DMS153 treated with DMSO at 0.1 percent for 48 hours (cell line): ENCODE data around the gene CHST11.
"Not testable (repeated sequence)": the region's sequence is repeated elsewhere in the genome, so short reads cannot be mapped to it uniquely, and the experiment has no call there.

Experiments used
- DNase-seq: peaks from one replicate; lab custom pipeline; 2025; ENCODE audit not compliant: unreplicated experiment; lab: John Stamatoyannopoulos, UW

The CHST11 gene

DNA sequence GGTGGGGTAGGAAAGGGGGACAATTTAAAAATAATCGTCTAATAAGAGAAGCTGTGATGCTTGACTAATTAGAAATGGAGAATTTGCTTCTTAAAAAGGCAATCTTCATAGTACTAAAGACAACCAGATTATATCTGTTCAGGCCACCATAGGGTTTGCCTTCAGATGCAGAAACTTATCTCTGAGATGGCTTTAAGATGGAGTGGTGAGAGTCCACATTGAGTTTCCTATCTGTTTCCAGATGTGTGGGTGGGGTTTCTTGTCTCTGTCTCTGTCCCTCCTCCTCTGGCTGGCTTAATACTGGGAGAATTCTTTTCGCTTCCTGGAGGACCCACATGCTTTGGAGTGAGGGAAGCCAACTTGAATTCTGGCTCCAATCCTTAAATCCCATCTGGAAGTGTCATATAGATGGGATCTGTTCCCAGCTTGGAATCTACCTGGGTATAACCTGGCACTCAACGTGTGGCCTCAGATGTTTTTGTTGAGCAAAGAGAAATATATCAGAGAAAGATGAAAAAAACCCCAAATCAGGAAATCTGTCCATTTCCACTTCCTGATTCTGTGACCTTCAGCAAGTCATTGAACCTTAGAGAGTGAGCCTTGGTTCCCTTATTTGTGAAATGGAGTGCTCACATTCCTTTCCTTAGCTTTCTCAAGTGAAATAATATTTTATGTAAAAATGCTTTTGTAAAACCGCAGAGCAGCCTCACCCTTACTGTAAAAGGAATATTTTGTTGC lies 66.4 kb downstream of the CHST11 start:
- DNase-seq, result no peak

DNA sequence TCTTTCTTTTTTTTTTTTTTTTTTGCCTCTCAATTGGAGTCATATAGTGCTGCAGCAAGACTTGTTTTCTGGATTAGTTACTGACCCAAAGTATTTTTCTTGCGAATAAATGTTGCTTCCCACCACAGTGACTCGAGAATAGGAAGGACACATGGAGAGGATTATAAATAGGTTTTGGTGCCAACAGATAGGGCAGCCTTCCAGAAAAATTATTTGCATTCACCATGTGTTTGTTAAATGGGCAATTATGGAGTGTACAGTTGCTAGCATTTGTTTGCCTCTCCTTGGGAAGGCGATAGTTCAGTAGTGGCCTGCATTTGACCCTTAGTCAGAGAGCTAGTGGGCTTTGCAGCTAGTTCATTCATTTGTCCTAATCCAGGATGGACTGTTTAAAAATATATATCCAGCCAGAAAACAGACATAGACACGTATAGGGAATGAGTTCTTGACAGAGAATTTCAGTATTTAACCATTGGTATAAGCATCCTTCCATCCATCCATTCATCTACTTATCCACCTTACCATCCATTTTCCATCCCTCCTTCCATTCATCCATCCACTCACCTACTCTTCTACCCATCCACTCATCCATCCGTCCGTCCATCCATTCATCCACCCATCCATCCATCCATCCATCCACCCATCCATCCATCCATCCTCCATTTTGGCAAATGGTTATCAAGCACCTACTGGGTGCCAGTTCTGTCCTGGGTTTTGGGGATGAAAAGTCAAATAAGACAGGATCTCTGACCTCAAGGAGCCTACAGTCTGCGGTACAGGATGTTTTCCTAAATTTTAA lies 67.5 kb downstream of the CHST11 start:
- peak; percentile 24 for DNase-seq

DNA sequence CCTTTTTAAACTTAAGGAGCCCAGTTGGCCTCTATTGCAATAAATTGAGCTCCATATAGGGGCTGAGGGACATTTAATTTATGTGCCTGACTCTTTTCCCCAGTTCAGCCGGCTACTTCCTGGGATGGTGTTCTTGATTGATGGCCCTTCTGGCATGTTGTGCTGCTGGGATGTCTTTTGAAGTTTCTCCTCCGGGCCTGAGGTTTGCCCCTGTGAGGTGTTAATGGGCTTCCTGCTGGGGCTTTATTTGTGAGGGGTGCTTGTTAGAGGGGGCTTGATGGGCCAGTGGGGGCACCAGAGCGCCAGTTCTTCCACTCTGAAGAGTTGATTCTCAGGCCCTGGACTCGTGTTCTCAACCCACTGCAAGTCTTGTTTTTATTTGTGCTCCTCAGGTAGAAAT lies 69.6 kb downstream of the CHST11 start:
- DNase-seq, result no peak

DNA sequence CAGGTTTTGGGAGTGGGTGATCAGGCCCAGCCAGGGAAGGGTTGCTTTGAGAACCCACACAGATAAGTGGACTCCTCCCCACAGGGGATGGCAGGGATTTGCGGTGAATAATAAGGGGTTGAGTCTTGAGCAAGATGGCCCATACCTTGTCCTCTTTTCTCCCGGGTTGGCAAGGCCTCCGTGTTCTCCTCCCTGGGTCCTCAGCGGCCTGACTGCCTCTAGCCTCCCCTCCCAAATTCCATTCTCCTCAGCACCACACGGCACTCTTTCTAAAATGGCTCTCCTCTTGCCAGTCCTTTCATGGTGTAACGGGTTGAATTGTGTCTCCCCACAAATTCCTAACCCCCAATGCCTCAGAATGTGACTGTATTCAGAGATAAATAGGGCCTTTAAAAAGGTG lies 70.0 kb downstream of the CHST11 start:
- DNase-seq, result no peak

DNA sequence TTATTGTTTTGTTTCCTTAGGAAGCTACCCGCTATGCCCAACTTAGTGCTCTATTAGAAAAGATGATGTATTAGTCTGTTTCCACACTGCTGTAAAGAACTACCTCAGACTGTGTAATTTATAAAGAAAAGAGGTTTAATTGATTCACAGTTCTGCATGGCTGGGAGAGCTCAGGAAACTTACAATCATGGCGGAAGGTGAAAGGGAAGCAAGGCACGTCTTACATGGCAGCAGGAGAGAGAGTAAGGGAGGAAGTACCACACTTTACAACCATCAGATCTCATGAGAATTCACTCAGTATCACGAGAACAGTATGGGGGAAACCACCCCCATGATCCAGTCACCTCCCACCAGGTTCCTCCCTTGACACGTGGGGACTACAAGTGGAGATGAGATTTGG lies 70.9 kb downstream of the CHST11 start:
- not testable (repeated sequence) for DNase-seq

DNA sequence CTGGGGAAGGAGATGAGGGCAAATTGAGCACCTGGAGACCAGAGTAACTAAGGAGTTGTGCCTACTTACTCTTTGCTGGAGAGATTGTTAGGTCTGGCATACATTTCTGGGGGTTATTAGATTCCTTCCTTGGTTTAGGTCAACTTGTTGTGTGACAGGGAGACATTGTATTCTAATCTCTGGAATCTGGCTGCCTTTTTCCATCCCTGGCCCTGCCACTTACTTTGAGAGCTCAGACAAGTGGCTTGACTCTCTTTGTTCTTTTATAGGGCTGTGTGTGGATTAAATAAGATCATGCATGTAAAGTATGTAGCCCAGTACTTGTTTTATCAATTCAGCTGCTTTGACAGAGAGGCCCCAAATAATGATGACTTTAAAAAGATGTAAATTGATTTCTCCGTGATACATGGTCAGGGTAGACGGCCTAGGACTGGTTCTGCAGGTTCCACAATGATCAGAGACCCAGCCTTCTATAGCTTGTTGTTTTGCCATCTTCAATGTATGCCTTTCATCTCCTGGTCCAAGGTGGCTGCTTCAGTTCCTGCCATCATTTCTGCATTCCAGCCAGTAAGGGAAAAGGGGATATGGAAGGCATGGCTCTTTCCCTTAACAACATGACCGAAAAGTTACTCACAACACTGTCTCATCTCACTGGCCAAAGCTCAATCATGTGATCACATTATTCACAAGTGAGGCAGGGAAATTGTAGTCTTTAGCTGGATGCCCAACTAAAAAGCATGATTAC lies 72.6 kb downstream of the CHST11 start:
- no peak for DNase-seq

DNA sequence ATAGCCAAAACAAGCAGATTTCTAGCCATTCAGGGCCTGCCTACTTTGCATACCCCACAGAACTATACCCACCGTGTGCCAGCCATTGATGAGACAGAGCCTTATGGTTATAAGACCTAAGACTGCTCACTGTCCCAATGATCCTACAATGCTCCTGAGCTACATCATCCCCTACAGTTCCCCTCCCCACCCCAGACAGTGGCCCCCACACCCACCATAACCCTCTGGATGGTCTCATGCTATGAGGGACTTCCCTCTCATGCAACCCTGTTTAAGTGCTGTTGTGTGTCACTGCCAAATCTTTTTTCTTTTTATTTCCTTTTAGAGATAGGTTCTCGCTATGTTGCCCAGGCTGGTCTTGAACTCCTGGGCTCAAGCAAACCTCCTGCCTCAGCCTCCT lies 75.9 kb downstream of the CHST11 start:
- no peak for DNase-seq

DNA sequence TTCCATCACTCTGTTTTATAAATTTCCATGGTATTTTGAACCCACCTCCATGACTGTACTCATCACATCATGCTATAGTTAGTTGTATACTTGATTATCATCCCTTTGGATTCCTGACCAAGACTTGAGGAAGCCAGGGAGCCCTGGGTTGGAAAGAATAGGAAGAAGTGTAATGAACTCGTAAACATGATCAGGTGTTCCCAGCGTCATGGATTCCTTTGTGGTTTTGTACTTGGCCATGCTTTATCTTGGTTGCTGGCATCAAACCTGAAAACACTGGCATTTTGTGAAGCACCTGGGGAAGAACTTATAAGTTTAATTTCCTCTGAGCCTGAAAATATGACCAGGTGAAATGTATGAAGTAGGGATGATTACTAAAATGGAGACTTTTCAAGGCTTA lies 76.4 kb downstream of the CHST11 start:
- DNase-seq, result no peak

DNA sequence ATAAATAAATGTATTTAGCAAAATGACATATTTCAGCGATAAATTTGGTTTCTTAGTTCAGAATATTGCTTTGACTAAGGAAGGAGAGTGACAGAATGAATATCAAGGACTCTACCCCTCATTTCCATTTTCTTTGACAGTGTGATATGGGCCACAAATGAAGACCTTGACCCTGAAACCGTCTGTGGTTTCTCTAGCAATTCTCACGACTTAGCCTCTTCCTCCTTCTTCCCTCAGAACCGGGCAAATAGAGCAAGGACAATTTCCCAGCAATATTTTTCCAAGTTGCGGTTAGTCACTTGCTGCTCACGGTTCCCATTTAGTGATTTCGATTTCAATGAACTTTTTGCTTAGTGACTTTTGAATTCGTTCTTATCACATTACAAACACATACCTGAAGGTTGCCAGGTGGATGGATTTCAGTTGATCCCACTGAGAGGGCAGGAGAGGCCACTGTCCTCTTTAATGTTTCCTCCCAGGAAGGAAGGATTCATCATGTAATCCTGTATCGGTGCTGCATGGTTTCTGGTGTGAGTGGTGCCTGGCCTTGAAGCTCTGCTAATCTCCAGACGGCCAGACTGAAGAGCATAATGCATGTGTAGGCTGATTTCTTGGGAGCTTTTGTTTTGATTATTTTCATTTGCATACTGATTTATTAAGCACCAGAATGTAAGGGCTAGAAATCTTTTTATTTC lies 77.6 kb downstream of the CHST11 start:
- no peak for DNase-seq

DNA sequence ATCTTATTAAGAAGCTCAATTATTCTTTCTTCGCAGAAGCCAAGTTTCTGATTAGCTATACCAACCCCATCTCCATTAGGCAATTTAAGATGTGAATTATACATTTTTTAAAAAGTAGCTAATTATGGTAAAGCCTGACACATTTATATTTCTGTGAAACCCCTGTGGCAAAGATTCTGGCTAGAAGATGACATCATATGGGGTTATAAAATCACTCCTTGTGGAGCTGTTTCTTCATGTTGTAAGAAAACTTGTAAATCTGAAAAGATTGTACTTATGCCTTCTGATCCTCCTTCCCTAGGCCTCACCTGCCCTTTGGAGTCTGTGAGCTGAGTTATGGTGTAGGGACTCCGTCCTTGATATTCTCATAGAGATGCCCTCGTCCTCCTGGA lies 78.1 kb downstream of the CHST11 start:
- DNase-seq, result no peak

DNA sequence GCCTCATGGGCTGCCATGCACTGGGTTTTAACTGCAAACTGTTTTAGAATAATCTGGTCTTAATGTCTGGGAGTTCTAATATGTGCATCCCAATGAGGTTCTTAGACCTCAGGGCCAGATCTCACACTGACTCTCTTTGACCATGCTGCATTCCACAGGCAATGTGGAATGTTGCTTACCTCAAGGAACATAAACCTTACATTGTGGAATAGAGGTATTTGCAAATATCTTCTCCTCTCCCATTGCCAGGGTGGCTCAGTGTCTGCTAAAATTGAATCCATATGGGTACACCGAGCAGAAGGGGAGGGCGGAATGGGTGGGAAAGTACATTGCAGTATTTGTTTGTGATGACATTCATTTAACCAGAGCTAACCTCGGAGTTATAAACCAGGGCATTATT lies 78.6 kb downstream of the CHST11 start:
- DNase-seq, result no peak

DNA sequence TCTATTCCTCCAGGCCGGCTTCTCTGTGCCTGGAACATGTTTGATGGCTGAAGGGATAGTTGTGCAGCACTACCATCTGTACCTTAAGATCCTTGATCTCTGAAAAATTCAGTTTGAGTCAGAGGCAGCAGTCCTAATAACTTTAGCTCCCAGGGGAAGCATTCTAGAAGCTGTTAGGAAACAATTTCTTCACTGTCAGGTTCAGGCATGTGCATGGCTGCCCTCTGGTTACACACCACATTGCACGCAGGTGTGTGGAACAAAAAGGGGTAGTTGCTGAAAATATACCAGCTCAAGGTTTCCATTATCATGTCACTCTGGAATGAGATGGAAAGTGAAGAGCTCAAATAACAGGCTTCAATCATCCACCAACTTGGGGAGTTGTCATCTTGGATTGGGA lies 80.1 kb downstream of the CHST11 start:
- DNase-seq, result no peak

DNA sequence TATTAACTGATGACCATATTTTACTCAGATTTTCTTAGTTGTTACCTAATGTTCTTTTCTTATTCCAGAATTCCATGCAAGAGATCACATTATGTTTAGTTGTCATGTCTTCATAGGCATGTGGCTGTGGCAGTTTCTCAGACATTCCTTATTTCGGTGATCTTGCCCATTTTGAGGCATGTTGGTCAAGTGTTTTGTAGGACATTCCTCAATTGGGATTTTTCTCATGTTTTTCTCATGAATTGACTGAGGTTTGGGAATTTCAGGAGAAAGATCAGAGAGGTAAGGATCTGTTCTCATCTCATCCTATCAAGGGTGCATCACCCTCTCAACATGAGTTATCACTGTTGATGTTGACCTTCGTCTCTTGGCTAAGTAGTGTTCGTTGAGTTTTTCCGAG lies 81.3 kb downstream of the CHST11 start:
- no peak for DNase-seq

DNA sequence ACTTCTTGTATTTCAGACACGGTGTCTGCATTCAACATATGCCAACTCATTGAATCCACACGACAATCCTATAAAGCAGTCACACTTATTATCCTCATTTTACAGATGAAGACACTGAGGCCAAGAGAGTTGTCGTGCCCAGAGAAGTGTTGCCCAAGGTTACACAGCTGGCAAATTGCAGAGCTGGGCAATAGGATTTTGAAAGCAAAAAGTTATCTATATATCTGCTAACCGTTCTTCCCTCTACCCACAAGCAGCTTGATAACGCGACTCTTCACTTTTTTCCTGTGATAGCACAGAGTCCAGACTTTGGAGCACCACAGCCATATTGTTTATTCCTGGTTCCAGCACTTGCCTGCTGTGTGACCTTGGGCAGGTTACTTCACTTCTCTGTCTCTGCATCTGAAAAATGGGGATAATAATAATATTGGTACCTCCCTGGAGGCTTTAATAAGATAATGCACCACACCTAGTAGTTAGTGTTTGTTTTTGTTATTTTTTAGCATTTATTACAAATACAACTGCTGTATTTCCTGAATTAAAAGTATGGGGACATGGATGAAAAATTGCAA lies 82.2 kb downstream of the CHST11 start:
- DNase-seq, result no peak

DNA sequence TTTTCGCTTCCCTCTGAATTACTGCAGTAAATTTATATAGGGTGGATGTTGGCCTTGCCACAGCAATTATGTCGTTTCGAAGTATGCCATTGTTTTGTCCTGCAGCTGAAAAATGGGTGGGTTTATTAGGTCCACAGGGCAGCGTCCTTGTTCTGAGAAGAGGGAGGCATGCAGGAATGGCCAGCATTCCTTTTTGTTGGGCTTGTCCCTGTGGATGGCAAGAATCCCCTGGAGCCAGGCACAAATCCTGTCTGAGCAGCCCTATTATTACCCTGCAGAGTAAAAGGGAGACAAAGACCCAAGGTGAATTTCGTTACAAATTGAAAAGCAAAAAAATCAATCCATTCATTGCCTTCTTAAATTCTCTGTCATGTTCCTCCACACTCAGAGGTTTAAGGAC lies 88.1 kb downstream of the CHST11 start:
- no peak for DNase-seq

DNA sequence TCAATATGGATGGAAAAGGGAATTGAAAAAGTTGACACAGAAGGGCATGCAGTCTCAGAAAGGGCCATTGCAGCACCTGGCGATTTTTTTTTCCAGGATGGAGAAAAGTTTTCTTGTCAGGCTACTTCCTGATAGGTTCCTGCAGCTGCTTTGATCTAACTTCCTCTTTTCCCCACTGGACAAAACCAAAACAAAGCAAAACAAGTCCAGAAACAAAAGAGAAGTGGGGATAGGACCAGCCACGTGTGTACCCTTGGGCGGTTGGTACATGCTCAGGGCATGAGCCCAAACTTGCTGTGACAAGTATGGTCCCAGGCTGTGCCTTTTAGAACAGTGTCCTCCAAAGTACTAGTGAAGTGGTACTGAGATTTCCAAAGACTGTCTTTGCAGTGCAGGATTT lies 89.8 kb downstream of the CHST11 start:
- no peak for DNase-seq

DNA sequence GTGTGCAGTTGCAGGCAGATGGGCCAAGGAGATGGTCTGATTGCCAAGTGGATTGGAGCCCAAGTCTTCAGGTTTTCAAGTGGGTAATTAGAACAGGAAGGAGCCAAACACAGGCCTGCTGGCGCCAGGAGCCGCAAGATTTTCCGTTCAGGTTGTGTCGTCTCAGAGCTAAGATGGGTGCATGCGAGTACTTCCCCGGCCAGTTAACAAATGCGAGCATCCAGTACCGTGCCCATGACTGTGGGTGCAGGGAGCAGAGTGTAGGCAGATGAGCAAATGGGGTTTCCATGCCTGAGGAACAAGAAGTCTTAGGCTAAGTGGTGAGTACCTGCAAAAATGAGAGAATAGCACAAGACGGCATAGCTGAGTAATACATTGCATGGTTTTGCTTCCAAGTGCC lies 90.5 kb downstream of the CHST11 start:
- DNase-seq, result no peak

DNA sequence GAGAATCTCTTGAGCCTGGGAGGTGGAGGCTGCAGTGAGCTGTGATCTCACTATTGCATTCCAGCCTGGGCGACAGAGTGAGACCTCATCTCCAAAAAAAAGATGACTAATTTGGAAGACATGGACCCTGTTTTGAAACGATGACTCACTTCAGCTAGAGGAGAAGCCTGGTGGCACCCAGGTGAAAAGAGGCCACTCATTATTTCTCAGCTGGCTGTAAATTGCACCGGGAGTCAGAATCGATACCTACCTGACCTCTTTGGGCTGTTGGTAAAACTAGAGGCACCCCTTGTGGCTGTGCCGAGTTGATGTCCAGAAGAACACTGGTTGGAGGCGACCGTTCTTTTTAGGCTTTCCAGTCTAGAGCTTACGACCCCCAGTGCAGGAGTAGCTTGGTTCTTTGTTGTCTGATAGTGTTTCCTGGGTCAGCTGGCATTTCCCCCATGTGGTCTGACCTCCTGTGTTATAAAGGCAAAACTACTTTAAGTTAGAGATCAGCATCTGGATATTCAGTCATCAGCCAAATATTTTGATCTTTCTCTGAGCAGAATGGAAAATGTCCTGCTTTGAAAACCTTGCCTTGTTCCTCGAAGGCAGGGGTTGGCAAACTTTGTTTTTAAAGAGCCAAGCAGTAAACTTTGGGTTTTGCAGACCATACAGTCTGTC lies 93.2 kb downstream of the CHST11 start:
- DNase-seq, result no peak

DNA sequence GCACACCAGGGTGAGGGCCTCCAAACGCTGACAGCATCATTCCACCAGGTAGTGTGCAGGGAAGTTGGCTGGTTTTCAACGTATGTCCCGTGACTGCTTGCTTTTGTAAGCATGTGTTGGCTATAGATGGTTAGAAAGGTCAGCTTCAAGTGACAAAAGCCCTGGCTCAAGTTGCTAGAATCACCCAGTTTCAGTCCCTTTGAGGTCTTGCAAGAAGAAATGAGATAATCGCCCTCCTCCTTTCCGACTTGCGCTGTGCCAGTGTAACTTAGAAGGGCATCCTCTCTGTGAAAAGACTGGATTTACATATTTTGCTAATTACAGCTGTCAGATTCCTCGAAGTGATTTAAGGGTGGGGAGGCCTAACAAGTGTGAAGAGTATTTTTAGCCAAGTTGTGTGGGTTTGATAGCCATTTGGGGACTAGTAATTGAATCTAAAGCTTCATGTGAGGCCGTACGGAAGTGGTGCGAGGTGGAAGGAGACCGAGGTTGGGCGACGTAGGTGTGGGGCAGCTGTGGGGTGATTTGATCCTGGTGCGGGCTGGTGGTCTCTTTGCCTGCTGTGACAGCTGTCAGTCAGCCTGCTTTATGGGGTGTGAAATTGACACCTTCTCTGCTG lies 94.7 kb downstream of the CHST11 start:
- no peak for DNase-seq

DNA sequence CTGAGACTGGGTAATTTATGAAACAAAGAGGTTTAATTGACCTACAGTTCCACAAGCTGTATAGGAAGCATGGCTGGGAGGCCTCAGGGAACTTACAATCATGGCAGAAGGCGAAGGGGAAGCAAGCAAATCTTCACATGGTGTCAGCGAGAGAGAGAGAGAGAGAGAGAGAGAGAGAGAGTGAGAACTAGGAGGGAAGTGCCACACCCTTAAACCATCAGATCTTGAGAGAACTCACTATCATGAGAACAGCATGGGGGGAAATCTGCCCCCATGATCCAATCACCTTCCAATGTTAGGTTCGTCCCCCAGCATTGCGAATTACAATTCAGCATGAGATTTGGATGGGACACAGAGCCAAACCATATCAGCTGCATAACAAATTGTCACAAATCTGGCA lies 96.7 kb downstream of the CHST11 start:
- no peak for DNase-seq
